GM18907 (cell line): ENCODE results near the gene RAPGEF6.
"Not testable (repeated sequence)": the region's sequence is repeated elsewhere in the genome, so short reads cannot be mapped to it uniquely, and the experiment has no call there.

ENCODE experiments used
- ATAC-seq: cut with Tn5 transposase; IDR thresholded peaks from one replicate; pipeline ENCODE4 v1.9.1; 2021; ENCODE audit warnings: mild to moderate bottlenecking, moderate library complexity; ENCODE audit not compliant: unreplicated experiment

RAPGEF6 gene

DNA sequence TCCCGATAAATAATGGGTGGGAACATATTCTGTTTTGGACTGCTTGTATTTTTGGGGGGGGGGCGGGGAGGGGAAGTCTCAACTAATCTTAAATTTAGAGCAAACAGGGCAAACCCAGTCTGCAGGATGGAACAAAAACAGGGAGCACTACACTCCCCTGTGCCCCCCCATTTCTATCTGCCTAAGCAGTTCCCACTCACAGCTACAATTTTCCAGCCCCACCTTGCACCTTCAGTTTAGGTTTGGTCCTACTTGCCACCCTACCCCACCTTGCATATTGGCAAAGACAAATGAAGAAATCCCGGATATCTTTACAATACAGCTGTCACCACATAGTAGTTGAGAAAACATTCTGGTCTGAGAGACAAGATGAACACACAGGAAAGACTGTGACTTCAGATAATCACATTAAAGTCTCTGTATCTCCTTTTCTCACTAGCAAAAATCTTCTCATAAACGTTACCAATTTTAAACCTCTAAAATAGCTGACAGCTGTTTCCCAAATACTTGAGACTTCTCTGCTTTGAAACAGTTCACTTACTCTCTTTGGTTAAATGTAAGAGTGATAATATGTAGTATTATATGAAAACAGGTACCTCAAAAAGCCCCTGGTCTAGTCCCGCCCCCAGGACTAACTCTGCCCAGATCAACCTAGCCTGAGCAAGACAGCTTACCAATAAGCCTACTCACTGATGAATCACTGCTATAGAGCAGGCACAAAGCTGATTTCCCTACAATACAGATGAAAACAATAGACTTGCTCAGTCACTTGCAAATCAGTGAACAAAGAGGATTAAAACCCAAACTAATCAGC lies 5.2 kb upstream of the RAPGEF6 start:
- peak; percentile 58 for ATAC-seq

DNA sequence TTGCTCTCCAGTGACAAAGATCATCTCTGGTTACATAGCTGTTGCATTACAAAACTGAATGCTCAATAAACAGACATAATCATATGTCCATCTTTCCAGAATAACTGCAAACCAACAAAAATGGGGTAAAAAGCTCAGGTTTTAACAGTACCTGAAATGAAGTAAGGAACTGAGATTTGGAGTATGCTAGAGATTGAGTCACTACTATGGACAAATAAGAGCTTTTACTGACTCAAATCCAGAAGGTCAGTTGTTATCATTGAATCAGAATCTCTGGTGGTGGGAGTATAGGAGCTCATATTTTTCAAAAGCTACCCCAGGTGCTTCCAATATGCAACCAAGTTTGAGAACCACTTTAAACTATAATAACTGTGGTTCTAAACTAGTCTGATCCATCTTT lies 4.1 kb upstream of the RAPGEF6 start:
- ATAC-seq, result no peak

DNA sequence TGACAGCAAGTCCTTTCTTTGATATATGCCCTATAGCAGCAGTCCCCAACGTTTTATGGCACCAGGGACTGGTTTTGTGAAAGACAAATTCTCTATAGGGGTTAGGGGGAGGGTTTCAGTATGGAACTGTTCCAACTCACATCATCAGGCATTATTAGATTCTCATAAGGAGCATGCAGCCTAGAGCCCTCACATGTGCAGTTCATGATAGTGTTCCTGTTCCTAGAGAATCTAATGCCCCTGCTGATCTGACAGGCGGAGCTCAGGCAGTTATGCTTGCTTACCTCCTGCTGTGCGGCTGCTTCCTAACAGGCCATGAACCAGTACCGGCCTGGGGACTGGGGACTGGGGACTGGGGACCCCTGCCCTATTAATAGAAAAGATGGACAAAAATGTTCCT lies 2.7 kb upstream of the RAPGEF6 start:
- ATAC-seq, result no peak

DNA sequence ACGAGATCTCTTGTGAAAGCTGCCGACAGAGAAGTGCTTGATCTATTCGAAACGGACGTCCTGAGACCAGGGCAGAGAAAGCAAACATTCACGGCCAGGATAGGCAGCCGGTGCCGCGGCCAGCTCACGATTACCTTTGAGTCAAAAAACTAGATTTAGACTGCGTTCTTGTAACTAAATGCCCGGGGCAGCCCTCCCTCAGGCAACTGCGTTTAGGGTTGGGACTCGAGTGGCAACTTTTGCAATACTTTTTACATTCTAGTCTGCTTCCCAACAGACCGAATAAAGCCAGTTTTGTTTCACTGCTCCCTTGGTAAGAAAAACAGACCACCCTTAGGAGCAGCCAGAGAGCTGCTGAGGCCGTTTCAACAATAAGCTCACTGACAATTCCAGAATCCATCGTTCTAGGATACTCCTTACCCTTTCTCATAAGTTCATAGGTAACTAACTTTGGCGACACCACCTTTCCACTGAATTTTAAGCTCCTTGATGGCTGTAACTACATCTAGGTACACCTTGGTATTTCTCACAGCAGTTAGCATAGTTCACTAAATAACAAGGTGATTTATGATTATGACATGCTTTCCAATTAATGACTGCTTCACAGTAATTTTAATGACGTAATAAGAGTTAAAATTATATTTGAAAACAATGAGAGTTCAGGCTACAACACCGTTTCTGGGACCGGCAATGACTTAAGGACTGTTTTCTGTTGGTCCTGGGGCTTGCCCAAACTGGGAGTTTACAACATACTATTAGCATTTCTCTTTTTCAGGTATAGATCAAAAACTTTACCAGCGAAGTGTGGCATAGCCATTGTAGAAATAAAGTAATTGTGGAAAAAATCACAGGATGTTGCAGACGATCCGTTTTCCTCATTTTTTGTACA lies 899 bp upstream of the RAPGEF6 start:
- no peak for ATAC-seq

DNA sequence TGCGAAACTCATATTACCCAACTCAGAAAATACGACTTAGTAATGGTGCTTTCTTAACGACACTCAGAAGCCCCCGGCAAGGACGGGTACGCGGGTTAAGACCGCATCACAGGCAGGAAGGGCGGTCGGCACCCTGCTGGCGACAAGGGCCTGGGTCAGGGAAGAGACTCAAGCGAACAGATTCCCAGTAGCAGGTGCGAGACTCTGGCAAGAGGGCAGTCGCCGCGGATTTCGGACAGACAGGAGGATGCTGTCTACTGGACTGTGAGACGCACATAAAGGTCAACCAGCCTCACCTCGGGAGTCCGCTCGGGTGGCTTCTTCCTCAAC lies 398 bp downstream of the RAPGEF6 start:
- ATAC-seq, result peak; percentile 31

DNA sequence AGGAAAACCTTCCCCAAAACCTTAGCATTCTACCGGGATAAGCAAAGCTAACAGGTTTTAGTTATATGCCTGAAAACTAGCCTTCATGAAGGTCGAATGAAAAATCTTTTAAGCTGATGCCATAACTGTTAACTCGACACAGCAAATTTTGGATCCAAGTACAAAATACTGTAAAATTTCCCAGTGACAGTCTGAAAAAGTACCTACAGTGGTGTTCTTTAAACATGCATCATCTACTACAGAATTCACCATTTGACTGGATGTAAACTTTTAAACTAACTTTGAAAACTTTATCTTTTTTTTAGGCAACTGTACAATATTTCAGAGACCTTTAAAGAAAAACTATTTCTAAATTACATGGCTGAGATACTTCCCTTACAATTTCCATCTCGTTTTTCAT lies 791 bp downstream of the RAPGEF6 start:
- no peak for ATAC-seq

DNA sequence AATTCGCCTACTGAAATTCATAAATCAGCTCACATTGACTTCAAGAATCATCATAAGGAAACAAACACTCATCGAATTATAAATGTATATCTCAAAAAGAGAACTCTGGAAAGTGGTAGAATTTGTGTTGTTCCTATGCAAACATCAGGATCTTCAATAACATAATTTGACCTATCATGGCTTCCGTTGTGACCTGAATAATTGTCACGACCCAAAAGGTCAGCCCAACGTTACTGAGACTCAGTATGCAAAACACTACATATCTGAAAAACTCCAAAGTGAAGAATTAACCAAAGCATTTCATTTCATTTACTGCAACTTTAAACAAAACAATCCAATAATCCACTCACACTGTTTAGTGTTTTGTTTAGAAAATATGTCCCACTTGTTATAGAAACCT lies 1.2 kb downstream of the RAPGEF6 start:
- ATAC-seq, result no peak

DNA sequence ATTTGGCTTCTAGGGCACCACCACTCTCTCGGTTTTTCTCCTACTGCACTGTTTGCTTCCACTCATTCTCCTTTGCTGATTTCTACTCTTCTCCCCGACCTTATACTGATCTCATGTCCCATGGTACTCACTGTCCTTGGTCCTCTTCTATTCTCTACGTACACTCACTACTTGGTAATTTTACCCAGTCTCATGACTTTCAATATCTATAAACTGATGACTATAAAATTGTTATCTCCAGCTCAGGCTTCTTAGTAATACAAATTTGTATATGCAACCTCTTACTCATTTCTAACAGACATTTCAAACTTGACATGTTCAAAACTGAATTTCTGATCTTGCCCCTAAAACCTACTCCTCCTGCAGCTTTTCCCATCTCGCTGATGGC lies 4.1 kb downstream of the RAPGEF6 start:
- no peak for ATAC-seq

DNA sequence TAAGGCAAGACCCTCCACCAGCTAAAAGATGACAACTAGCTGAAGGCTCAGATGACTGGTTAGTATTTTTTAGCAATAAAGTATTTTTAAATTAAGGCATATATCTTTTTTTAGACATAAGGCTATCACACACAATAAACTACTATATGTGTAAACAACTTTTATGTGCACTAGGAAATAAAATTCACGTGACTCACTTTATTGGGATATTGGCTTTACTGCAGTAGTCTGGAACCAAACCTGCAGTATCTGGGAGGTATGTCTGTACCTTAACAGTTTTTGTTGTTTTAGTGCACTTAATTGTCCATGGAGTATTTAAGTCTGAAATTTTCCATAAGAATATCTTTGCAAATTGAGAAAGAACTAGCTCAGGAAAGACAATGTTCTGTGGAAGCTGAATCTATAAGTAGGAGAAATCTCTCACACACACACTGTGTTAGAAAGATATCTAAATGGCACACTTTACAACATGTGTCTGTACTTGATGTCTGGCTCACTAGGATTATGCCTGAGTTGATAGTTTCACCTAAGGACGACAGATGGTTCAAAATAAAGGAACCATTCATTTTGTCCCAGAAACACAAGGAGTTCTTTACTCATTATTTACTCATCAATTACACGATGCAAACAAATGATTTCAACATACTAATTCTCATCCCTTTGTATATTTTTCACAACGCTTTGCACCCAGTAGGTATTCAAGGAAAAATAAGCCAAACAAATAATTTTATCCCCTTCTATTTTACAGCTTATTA lies 4.6 kb downstream of the RAPGEF6 start:
- no peak for ATAC-seq

DNA sequence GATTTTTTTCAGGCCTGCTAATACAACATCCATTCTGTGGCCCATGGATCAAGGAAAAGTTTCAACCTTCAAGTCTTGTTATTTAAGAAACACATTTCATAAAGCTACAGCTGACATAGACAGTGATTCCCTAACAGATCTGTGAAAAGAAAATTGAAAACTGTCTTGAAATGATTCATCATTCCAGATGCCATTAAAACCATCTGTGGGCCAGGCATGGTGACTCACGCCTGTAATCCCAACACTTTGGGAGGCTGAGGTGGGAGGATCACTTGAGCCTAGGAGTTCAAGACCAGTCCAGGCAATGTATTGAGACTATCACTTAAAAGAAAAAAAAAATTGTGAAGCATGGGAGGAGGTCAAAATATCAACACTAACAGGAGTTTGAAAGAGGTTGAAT lies 6.0 kb downstream of the RAPGEF6 start:
- no peak for ATAC-seq

DNA sequence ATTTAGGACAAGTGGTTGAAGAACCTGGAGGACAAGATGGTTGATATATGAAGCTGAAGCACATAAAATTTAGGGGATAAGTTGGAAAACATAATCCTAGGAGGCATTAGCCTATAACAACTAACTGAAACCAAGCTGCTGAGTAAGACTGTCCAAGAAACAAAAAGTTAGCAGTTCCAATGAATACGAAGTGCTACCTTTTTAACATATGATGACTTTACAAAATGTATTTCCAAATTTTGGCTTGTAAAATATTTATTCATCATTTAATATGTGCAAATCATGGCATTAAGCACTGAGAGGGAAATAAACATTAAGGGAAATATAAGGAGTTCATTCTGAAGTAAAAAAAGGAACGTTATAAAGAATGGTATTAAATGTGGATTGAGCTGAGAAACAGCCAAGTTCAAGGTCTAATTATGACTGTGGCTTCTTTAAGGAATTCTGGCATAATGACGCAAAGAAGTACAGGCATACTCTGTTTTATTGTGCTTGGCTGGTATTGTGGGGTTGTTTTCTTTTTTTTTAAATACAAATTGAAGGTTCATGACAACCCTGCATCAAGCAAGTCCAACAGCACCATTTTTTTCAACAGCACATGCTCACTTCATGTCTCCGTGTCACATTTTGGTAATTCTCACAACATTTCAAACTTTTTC lies 7.7 kb downstream of the RAPGEF6 start:
- ATAC-seq, result no peak

DNA sequence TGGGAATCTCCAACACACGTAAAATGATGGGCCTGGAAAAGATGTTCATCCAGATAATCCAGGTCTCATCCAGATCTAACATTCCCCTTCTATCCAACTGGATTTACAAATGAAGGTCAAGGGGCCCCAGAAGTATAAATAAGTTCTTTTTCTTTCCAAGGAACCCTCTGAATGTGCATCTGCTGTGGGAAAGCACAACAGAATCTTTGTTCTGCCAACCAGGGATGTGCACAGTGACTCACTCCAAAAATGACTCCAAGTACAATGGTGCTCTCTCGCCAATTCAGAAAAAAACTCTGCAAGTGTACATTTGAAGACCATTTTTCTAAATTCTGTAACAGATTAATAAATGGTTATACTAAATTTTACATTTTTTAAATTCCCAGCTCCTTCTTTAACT lies 12.4 kb downstream of the RAPGEF6 start:
- ATAC-seq, result no peak

DNA sequence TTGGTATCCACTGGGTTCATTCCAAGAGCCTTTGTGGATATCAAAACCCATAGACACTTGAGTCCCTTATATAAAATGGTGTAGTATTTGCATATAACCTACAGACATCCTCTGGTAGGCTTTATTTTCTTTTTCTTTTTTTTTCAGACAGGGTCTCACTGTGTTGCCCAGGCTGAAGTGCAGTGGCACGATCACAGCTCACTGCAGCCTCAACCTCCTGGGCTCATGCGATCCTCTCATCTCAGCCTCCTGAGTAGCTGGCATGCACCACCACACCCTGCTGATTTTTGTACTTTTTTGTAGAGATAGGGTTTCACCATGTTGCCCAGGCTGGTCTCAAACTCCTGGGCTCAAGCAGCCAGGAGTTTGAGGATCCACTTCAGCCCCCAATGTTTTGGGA lies 13.9 kb downstream of the RAPGEF6 start:
- not testable (repeated sequence) for ATAC-seq

DNA sequence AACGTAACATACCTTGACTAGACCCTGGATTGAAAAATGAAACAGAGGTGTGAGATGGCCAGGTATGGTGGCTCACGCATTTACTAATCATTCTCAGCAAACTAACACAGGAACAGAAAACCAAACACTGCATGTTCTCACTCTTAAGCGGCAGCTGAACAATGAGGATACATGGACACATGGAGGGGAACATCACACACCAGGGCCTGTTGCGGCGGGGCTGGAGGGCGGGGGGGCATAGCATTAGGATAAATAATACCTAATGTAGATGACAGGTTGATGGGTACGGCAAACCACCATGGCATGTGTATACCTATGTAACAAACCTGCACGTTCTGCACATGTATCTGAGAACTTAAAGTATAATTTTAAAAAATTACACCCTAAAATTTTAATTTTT lies 15.9 kb downstream of the RAPGEF6 start:
- no peak for ATAC-seq

DNA sequence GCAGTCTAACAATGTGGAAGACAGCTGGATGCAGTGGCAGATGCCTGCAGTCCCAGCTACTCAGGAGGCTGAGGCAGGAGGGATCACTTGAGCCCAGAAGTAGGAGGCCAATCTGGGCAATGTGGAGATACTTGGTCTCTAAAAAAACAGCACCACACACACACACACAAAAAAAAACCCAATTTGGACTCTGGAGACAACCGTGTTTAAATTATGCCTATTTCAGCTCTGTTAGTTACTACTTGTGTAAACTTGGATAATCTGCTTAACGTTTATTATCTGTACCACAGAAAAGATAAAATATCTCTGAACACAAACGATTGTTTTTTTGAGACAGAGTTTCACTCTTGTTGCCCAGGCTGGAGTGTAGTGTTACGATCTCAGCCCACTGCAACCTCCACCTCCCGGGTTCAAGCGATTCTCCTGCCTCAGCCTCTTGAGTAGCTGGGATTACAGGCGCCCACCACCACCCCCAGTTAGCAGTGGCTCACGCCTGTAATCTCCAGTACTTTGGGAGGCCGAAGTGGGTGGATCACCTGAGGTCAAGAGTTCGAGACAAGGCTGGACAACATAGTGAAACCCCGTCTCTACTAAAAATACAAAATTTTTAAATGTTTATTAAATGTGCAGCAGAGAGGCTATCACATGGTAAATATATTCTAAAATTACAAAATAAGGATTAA lies 17.7 kb downstream of the RAPGEF6 start:
- no peak for ATAC-seq

DNA sequence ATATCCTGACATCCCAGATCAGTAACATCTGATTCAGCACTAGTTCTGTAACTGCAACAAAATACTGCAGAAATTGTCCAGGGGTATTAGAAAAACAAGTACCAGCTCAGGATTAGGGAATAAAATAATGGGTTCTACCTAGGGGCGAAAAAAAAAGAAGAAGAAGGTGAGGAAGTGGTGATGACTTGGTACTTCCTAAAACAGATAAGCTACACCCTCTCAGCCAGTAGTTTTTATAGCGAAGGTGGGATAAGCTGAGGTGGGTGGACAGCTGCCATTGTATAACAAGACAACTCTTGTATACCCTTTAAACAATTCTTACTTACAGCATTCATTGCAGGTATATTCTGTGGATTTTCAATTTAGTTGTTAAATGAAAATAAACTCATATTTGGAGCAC lies 19.1 kb downstream of the RAPGEF6 start:
- ATAC-seq, result no peak

DNA sequence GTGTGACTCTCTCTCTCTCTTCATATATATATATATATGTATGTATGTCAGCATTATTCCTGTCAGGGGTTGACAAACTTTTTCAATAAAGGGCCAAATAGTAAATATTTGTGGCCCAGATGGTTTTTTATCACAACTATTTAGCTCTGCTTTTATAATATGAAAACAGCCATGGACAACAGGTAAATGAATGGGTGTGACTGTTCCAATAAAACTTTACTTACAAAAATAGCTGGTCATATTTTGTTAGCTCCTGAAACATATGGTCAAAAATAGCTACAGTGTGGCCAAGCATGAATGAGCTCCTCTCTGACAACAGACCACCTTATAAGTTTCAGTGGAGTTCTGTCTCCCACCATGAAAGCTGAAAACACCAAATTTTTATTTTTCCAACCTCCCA lies 21.6 kb downstream of the RAPGEF6 start:
- ATAC-seq, result no peak

DNA sequence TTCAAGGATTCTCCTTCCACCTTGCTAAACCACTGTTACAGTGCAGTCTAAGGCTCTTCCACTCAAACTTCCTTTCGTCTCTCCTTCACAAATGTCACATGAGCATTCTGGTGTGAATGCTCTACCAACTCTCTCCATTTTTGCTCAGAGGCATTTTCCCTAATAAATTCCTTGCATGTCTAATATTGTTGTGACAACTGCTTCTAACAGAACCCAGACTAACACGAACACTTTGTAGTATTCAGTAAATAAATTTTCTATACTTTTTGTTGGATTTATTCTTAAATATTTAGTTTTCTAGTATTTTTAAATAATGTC lies 24.0 kb downstream of the RAPGEF6 start:
- no peak for ATAC-seq

DNA sequence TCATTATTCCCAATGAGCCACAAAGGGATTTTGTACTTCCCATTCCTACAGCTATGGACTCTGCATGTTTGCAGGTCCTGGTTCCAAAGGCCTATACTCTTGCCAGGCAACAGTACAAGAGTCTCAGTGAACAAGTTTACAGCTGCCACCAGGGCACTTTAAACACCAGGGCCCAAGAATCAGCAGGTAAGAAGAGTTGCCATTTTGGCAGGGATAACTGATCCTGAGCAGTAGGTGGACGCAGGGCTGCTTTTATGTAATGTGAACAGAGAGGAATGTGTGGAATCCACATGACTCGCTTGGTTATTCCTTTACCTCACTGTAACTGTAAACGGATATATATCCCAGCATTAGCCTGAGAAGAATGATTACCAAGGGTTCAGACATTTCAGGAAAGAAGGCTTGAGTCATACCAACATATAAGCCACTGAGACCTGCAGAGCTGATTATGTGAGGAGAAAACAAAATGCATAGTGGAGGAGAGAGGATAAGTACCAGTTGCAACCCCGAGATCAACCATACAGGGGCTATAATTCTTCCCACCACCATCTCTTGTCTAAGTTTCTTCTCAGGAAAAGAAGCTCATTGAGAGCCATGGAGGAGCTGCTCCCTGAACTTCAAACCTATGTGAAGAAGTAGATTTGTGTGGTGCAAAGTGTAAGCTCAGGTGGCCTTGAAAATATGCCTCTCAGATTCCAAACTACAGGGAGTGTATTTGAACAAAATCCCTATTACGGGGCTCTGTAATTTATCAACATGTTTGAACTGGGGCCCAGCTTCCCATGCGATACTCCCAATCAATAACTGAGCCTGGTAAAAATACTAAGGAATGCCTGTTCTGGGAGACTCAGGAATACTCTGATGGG lies 24.6 kb downstream of the RAPGEF6 start:
- ATAC-seq, result no peak

DNA sequence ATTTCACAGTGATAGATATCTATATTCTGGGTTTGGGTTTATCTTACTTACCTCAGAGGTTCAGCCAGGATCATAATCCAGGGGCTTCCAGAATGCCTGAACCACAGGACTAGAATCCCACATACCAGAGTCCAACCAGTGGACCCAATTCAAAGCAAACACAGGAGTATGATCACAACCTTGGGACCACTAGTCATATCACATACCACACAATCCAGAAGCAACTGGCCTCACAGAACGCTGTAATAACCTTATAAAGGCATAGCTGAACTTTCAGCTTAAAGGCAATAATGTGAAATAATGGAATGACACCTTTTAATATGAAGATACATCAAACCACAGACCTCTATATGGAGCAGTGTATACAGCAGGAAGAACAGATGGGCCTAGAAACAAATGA lies 25.3 kb downstream of the RAPGEF6 start:
- ATAC-seq, result no peak
